Measurements from ENCODE around the gene OR6A2. TPM values are rescaled to one million over a fixed set of nuclear protein-coding genes. Genes with fewer than 3 reads are reported as not detected.

Gene OR6A2
- total RNA-seq, 2 experiments from 2014 or later, result not detected

DNA sequence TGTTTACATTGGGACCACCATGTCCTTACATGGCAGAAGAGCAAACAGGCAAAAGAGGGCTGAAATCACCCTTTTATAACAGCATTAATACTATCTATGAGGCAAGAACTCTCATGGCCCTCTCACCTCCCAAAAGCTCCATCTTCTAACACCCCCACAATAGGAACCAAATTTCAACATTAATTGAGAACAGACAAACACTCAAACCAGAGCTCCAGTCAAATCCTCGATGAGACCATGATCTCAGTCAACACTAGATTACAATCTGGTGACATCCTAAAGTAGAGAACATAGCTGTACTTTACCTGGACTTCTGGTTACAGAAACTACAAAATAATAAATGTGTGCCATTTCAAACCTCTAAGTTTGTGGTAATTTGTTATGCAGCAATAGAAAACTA is 52.9 kb downstream of the OR6A2 start:
- Mint-ChIP-seq H3K4me3 (no peak overlapping the region), H3K9me3 (peaks cover 4% of the 10 kb centered on the region)
- CTCF ChIA-PET, result interaction anchor here (1.0 to 2.9 kb wide), 8 partner anchors 9 to 367 kb away, joined by 3 to 20 read pairs (median 4); no protein-coding TSS in a partner anchor

DNA sequence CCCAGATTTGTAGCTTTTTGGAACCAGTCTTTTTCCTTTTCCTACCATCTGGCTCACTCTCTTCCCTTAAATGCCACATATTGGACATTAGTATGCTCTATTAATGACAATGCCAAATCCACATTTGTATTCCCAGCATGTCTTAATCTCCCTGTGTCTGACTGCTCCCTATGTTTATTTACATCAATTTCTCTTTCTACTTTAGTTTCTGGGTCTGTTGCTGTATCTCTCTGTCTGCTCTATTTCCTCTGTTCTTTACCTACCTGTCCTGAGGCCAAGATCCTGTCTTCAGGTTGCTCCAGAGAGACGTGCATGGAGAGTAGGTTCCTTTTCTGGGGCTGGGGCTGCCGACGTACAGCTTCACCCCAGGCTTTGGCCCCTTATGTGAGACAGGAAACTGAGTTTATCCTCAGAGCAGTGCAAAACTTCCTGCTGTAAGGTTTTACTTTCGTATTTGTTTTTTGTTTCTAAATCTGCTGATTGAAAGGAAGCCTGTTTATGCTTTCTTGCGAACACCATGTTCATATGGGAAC is 53.3 kb downstream of the OR6A2 start:
- POLR2A ChIA-PET, result no interaction called here
- Mint-ChIP-seq H3K9me3 (peaks cover 4% of the 10 kb centered on the region), H3K27ac (no peak overlapping the region), H3K36me3 (ENCODE audit: low read depth) (peaks cover 22% of the 10 kb centered on the region), H3K27me3 (no peaks in the 10 kb centered on the region), H3K4me3 (no peak overlapping the region), H3K4me1 (peaks cover 33% of the 10 kb centered on the region)
- CTCF ChIA-PET, result interaction anchor here (1.3 to 2.9 kb wide), 9 partner anchors 8 to 367 kb away, joined by 3 to 20 read pairs (median 4); partner anchors contain the start of gene MRPL17
- DNase-seq, result peak; percentile 60

More for the DNA sequence above, 52.9 kb downstream of the OR6A2 start:
- POLR2A ChIA-PET, result no interaction called here
- Mint-ChIP-seq H3K27me3 (no peaks in the 10 kb centered on the region), H3K4me1 (peaks cover 31% of the 10 kb centered on the region), H3K36me3 (ENCODE audit: low read depth) (peaks cover 22% of the 10 kb centered on the region), H3K27ac (no peak overlapping the region)
- no peak for DNase-seq

DNA sequence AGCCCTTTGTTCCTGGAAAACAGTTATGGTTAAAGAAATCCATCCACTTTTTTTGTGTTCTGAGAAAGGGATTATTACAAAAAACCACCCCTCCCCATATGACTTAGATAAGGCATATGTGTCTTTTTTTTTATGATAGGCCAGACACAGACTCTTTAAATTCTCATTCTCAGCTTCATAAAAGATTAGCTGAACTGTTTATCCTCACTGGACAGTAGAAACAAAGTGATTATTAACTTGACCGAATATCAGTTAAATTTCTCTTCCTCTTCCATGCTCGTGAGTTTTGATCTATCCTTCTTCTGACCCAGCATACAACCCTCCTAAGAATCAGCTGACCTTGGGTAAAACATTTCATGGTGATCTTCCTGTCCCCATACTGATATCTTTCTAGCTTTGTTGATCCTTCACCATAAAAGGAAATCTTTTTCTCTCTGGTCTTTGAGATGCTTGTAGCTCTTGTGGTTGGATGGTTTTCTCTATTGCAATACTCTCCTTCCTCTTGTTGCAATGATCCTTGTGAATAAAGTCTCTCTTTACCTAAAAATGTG is 53.9 kb downstream of the OR6A2 start:
- Mint-ChIP-seq H3K4me3 (no peak overlapping the region), H3K36me3 (ENCODE audit: low read depth) (peaks cover 22% of the 10 kb centered on the region), H3K27ac (no peak overlapping the region), H3K9me3 (no peaks in the 10 kb centered on the region), H3K27me3 (no peaks in the 10 kb centered on the region), H3K4me1 (peaks cover 33% of the 10 kb centered on the region)
- ChIA-PET CTCF (interaction anchor here (1.3 to 2.9 kb wide), 7 partner anchors 10 to 366 kb away, joined by 3 to 20 read pairs (median 4); partner anchors contain the start of gene MRPL17), POLR2A (no interaction called here)
- no peak for DNase-seq

DNA sequence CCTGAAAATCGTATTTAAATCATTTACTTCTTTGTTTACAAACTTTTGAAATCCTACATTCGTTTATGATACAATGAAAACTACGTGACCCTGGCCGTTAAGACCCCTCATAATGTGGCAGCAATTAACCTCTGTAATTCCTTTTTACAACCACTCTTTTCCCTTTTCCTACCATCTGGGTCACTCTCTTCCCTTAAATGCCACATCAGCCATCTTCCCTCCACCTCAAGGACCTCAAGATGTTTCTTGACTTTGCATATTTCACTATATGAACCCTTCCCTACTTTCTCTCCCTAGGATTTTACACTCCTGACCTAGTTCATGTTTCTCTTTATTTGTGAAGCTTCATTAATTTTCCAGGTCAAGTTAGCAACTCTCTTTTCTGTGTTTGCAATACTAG is 54.5 kb downstream of the OR6A2 start:
- no peaks in the 10 kb centered on the region for H3K9me3 Mint-ChIP-seq
- ChIA-PET POLR2A (no interaction called here), CTCF (interaction anchor here (1.3 to 2.9 kb wide), 5 partner anchors 10 to 366 kb away, joined by 3 to 20 read pairs (median 3); partner anchors contain the start of gene MRPL17)
- no peak overlapping the region for H3K4me3 Mint-ChIP-seq
- H3K27me3 Mint-ChIP-seq, result no peaks in the 10 kb centered on the region
- no peak for DNase-seq
- H3K36me3 Mint-ChIP-seq (ENCODE audit: low read depth), result peaks cover 26% of the 10 kb centered on the region
- peaks cover 33% of the 10 kb centered on the region for H3K4me1 Mint-ChIP-seq
- H3K27ac Mint-ChIP-seq, result no peak overlapping the region

DNA sequence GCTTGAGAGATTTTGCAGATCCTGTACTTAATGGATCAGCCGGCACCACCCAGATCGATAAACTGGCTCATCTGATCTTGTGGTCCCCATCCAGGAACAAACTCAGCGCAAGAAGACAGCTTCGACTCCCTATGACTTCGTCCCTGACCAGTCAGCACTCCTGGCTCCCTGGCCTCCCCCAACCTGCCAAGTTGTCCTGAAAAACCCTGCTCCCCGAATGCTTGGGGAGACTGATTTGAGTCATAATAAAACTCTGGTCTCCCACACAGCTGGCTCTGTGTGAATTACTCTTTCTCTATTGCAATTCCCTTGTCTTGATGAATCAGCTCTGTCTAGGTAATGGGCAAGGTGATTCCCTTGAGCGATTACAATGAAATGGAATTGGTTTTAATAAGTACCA is 57.2 kb downstream of the OR6A2 start:
- Mint-ChIP-seq H3K27me3 (no peaks in the 10 kb centered on the region), H3K4me1 (peaks cover 48% of the 10 kb centered on the region), H3K36me3 (ENCODE audit: low read depth) (peaks cover 44% of the 10 kb centered on the region), H3K9me3 (no peaks in the 10 kb centered on the region), H3K4me3 (no peak overlapping the region), H3K27ac (peak overlapping the region; percentile 48)
- DNase-seq, result no peak
- ChIA-PET POLR2A (no interaction called here), CTCF (no interaction called here)

Other genes with a start within 250 kb of the OR6A2 start
- 10 to 100 TPM; 23.0 to 27.1 TPM for gene RRP8, start 196.1 kb downstream of the OR6A2 start, total RNA-seq
- 100 to 1,000 TPM; 155 to 163 TPM for gene ILK, start 195.9 kb downstream of the OR6A2 start, total RNA-seq
- 100 to 1,000 TPM; 138 to 156 TPM for gene TAF10, start 187.5 kb downstream of the OR6A2 start, total RNA-seq
- 100 to 1,000 TPM in 1 of 2 experiments, 10 to 100 TPM in 1; 90.1 to 105 TPM for gene TPP1, start 180.3 kb downstream of the OR6A2 start, total RNA-seq
- gene DCHS1, start 143.9 kb downstream of the OR6A2 start, total RNA-seq, result under 1 TPM; 0.35 to 0.40 TPM
- 10 to 100 TPM; 50.0 to 56.0 TPM for gene MRPL17, start 116.3 kb downstream of the OR6A2 start, total RNA-seq
- not detected for gene OR2AG2, start 27.7 kb downstream of the OR6A2 start, total RNA-seq
- not detected for gene OR2AG1, start 16.7 kb downstream of the OR6A2 start, total RNA-seq
- not detected for gene OR10A5, start 46.0 kb upstream of the OR6A2 start, total RNA-seq
- not detected for gene OR10A2, start 63.4 kb upstream of the OR6A2 start, total RNA-seq
- gene OR10A4, start 76.9 kb upstream of the OR6A2 start, total RNA-seq, result not detected
- not detected for gene OR2D2, start 92.8 kb upstream of the OR6A2 start, total RNA-seq
- not detected for gene OR2D3, start 121.3 kb upstream of the OR6A2 start, total RNA-seq
- gene ZNF215, start 126.7 kb upstream of the OR6A2 start, total RNA-seq, result 1 to 10 TPM in 1 of 2 experiments, under 1 TPM in 1; 0.96 to 1.4 TPM
- not detected for gene ZNF214, start 220.7 kb upstream of the OR6A2 start, total RNA-seq
- under 1 TPM in 1 of 2 experiments, not detected in 1; 0.05 TPM for gene NLRP14, start 220.8 kb upstream of the OR6A2 start, total RNA-seq